Activated CD4-positive, CD25-positive, alpha-beta regulatory T cell treated with anti-CD3 and anti-CD28 coated beads, Interleukin-2, amount 50 U/mL, for 16 hours (primary cell): ENCODE data around the gene IL24.
"Not testable (repeated sequence)": the region's sequence is repeated elsewhere in the genome, so short reads cannot be mapped to it uniquely, and the experiment has no call there.

Source experiments
- DNase-seq: peaks from one replicate; pipeline ENCODE4 v3.0.0-alpha.2; 2020; ENCODE audit warnings: low read depth, low spot score

Gene IL24, protein sequence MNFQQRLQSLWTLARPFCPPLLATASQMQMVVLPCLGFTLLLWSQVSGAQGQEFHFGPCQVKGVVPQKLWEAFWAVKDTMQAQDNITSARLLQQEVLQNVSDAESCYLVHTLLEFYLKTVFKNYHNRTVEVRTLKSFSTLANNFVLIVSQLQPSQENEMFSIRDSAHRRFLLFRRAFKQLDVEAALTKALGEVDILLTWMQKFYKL

GRCh38 chr1:206897175-206897574 is at the start of gene IL24:
Gene IL24, plus strand, starts transcription at chr1:206897443. Its CDS starts 390 bp downstream, at chr1:206897833.
- no peak for DNase-seq

- no peak for DNase-seq
Measured at GRCh38 chr1:206847946-206848345, 49.3 kb upstream of the IL24 start.

- no peak for DNase-seq
Measured at GRCh38 chr1:206850401-206850800, 46.8 kb upstream of the IL24 start.

DNA sequence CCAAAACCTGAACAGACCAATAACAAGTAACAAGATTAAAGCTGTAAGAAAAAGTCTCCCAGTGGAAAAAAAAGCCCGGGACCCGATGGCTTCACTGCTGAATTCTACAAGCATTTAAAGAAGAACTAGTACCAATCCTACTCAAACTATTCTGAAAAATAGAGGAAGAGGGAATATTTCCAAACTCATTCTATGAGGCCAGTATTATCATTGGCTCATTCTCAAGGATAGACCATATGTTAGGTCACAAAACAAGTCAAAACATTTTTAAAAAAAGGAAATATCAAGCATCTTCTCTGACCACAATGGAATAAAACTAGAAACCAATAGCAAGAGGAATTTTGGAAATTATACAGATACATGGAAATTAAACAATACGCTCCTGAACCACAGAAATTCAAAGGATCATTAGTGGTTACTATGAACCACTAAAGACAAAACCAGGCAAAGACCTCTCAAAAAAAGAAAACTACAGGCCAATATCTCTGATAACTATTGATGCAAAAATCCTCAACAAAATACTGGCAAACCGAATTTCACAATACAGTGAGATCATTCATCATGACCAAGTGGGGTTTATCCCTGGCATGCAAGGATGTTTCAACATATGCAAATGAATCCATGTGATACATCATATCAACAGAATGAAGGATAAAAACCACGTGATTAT is 45.8 kb upstream of the IL24 start:
- no peak for DNase-seq

DNA sequence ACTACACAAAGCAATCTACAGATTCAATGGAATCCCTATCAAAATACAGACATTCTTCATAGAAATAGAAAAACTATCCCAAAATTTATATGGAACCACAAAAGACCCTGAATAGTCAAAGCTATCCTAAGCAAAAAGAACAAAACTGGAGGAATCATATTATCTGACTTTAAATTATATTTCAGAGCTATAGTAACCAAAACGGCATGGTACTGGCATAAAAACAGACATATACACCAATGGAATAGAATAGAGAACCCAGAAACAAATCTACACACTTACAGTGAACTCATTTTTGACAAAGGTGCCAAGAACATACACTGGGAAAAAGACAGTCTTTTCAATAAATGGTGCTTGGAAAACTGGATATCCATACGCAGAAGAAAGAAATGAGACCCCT is 44.6 kb upstream of the IL24 start:
- not testable (repeated sequence) for DNase-seq

DNA sequence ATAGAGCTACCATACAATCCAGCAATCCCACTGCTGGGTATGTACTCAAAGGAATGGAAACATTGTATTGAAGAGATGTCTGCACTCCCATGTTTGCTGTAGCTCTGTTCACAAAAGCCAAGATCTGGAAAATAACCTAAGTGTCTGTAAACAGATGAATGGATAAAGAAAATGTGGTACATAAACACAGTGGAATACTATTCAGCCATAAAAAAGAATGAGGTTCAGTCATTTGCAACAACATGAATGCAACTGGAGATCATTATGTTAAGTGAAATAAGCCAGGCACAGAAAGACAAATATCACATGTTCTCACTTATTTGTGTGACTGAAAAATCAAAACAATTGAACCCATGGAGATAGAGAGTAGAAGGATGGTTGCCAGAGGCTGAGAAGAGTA is 43.5 kb upstream of the IL24 start:
- DNase-seq: not testable (repeated sequence)

GRCh38 chr1:206854401-206855129 is 42.7 kb upstream of the IL24 start:
- DNase-seq: no peak

GRCh38 chr1:206855859-206856258 is 41.4 kb upstream of the IL24 start:
- DNase-seq: no peak

- no peak for DNase-seq
Measured at GRCh38 chr1:206856674-206857464, 40.4 kb upstream of the IL24 start.

DNA sequence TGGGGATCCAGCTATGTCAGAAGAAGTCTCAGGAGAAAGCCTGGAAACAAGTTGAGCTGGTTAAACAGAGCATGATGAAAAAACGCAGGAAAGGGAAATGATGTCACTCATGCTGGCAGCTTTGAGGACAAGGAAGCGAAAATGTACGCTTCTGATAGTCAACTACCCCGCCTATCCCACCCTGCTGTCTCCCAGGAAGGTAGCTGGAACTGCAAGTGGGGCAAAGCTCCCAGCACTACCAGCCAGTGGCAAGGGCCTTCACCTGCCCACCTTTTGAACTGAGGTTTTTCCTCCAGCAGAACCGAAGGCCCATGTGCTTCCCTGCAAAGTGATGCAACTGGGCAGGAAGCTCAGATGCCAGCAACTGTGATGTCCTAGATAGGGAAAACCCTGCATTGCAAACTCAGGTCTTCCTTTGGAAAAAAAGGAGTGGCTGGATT is 38.1 kb upstream of the IL24 start:
- DNase-seq: no peak

DNA sequence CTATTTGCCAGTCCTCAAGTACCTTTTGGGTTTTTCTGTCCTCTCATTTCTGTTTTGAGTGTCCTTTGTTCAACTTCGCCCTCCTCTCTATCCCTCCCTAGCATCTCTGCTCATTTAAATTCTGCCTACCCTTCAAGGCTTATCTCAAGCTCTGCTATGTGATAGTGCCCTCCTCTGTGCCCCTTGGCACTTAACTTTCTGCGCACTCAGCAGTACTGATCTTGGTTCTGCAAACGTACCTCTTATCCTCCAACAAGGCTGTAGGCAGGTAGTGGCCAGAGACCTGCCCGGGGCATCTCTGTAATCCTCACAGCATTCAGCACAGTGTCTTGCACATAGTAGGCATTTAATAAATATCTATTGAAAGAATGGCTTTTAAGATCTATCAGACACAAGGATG is 37.1 kb upstream of the IL24 start:
- DNase-seq: no peak

- no peak for DNase-seq
Measured at GRCh38 chr1:206863266-206863665, 34.0 kb upstream of the IL24 start.

- DNase-seq: peak; percentile 76
Measured at GRCh38 chr1:206864939-206865671, 32.1 kb upstream of the IL24 start, which contains the start of gene IL20. Gene IL20, plus strand, starts transcription at chr1:206865623. Its CDS starts 230 bp downstream, at chr1:206865853.

- DNase-seq: no peak
Measured at GRCh38 chr1:206866062-206866461, 31.2 kb upstream of the IL24 start.

GRCh38 chr1:206867239-206867638 is 30.0 kb upstream of the IL24 start:
- no peak for DNase-seq

GRCh38 chr1:206867716-206868115 is 29.5 kb upstream of the IL24 start:
- DNase-seq: no peak

- no peak for DNase-seq
Measured at GRCh38 chr1:206868264-206868663, 29.0 kb upstream of the IL24 start.

GRCh38 chr1:206872139-206872538 is 25.1 kb upstream of the IL24 start:
- DNase-seq: no peak

DNA sequence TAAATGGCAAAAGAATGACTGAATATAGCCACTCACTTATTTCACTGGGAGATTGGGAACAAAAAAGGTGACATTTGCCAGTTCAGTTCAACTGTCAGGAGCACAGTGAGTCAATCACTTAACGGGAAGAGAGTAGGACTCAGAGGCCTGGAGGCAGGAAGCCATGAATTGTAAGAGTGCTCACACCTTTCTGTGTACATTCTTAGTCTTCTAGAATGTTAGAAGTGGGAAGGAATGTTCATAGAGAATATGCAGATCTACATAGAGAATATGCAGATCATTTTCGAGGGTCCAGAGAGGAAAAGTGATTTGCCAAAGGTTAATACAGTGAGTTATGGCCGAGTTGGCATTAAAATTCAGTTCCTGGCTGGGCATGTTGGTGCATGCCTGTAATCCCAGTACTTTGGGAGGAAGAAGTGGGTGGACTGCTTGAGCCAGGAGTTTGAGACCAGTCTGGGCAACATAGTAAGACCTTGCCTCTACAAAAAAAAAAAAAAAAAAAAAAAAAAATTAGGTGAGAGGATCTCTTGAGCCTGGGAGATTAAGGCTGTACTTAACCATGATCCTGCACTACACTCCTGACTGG is 23.5 kb upstream of the IL24 start:
- no peak for DNase-seq

- no peak for DNase-seq
Measured at GRCh38 chr1:206875752-206876377, 21.4 kb upstream of the IL24 start.
